GM21723 (cell line): ENCODE data around the gene TNFAIP2.
"Not testable (repeated sequence)": the region's sequence is repeated elsewhere in the genome, so short reads cannot be mapped to it uniquely, and the experiment has no call there.

Experiments
- ATAC-seq: cut with Tn5 transposase; IDR thresholded peaks from one replicate; pipeline ENCODE4 v1.9.1; 2021; ENCODE audit warnings: mild to moderate bottlenecking, moderate library complexity; ENCODE audit not compliant: unreplicated experiment

TNFAIP2 gene

DNA sequence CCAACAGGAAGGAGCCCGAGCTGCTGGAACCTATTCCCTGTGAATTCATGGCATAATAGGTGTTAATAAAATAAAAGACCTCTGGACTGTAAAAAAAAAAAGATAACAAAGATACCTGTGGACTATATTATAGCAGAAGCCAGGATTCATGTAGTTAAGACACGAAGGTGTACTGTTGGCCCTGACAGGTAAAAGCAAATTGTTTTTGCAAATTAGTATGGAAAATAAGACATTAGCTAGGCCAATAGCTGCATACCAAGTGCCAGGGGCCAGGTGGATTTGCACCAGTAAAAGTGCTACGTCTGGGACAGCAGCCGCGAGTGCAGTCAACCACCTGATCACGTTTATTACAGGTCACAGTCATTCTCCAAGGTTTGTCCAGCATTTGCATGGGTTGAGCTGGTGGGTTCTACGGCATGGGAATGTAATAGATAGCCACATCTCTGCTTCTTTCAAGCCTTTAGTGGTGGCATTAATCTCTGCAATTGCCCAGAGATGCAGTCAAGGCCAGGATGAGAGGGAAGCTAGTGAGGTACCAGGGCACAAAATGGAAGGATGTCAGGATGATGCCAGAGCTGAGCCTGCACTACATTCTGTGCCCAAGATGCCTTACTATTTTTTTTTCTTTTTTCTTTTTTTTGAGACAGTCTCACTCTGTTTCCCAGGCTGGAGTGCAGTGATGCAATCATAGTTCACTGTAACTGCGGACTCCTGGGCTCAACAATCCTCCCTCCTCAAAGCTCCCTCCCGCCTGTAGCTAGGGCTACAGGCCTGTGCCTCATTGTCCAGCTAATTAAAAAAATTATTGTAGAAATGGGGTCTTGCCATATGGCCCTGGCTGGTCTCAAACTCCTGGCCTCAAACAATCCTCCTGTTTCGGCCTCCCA is 26.3 kb downstream of the TNFAIP2 start:
- ATAC-seq: no peak

DNA sequence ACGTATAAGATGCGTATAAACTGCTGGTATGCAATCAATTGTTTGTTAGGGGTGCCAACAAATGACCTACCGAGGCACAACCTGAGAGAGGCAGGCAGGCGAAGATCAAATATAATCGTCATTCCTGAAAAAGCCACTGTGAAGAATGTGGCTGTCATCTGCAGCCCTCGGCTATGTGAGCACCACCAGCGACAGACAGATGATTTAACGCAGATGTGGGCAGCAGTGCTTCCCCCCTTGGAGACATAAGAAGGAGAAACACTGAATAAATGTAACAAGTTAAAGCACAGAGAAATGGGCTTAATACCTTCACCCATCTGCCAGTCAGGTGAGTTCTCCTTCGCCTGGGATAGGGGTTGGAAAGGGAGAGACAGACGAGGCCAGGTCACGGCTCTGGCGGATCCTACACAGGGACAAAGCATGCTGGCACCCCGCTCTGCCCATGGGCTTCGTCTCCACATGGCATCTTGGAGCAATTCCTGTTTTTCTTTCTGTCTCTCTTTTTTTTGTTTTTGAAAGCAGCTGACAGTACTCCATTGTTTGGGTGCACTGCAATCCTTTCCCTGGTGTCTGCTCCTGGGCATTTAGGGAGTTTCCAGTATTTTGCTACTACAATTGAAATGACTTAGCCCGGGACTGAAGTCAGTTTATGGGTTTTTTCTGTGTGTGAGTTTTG is 28.1 kb downstream of the TNFAIP2 start:
- ATAC-seq: no peak

DNA sequence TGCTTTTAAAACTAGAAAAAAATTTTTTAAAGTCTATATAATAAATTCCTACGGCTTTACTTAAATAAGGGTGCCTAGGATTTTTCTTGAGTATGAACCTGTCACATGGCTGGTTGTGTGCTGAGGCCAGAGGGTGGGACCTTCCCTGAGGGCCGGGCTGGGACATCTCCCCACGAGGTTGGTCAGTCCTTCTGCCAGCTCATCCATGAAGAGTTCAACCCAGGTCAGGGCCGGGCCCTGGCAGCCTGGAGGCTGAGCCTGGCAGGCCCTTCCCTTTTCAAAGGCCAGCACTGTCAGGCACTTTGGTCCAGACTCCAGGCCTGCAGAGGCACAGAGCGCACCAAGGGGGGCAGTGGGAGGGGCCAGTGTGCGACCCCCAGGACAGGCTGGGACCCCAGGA is 31.7 kb downstream of the TNFAIP2 start:
- ATAC-seq: no peak

DNA sequence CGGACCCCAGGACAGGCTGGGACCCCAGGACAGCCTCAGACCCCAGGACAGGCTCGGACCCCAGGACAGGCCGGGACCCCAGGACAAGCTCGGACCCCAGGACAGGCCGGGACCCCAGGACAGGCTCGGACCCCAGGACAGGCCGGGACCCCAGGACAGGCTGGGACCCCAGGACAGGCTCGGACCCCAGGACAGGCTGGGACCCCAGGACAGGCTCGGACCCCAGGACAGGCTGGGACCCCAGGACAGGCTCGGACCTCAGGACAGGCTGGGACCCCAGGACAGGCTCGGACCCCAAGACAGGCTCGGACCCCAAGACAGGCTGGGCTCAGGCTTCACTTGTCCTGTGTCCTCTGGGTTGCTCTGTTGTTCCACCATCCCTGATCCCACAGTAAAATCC is 32.2 kb downstream of the TNFAIP2 start:
- not testable (repeated sequence) for ATAC-seq

DNA sequence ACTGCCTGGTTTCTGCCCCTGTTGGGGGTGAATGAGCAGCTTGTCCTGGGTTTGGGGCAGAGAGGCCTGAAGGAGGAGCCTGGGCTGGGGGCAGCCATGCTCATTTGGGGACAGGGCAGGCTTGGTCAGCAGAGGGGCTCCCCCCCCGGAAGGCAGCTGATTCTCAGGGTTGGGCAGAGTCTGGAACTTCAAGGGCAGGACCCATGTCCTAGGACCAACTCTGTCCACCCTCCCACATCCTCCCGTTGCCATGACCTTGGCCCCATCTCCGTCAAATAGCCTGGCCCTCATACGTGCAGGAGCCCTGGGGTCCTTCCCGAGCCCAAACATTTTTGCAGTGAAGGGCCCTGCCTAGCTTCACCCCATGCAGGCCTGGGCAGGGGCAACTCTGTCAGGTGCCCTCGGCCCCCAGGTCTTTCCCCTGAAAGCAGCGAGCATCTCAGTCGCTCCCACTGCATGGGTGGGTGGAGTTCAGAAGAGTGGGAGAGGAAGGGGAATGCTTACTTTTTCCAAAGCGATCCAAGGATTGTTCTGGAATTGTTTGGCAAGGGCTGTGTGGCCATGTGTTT is 32.6 kb downstream of the TNFAIP2 start:
- ATAC-seq: no peak

DNA sequence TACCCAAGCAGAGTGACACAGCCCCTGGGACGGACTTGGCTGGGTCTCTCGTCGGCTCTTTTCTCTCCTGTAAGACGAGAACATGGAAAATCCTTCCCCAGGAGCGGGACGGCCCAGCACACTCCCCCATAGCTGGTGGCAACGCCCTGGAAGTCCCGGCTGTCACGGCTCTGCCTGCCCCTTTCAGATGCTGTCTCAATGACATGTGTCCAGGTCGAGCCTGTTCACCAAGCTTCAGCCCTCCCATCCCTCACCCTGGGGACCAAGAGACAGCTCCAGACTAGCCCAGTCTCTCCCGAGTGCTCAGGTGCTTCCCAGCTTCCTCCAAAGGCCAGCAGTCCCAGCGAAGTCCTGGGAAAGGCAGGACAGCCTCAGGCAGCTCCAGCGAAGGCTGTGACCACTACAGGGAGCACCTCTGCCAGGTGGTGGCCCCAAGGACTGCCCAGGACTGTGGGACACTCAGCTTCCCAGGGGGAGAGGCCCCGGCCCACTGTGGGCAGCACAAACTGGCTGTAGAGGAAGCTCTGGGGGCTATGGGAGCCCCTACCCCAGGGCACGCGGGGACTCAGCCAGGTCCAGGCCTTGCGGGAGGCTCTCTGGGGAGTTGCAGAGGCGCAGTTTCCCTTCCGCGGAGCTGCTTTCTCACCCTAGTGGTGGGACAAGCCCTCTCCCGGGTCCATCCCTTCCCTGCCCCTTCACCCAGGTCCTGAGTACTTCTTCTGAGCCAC is 33.6 kb downstream of the TNFAIP2 start:
- no peak for ATAC-seq

DNA sequence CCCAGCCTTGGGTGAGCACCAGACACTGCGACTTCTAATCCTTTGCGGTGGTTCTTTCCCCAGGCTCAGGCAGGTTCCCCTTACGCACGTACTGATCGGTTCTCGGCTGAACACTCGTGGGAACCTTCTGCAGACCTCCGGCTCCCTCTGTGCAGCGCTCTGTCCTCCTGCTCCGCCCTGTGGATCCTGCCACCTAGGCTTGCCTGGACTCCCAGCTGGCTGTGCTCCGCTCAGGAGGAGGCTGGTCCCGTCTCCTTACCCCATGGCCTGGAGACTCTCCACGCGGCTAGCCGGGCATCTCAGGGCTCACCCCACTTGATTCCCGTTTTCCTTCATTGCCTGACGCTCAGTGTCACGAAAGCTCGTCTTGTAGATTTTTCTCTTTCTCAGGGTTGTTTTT is 34.7 kb downstream of the TNFAIP2 start:
- no peak for ATAC-seq

DNA sequence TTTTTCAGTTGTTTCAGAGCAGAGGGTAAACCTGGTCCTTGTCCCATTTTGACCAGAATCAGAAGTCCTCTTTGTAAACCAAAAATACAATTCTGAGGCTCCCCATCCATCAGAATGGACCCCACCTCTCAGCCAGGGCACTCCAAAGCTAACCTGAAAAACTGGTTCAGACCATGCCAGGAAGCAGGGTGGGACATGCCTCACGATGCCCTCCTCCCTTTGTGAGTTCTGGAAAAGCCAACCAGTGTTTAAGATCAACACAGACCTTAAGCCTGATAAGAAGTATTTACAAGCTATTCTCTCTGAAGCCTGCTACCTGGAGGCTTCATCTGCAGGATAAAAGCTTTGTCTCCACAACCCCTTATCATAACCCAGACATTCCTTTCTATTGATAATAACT is 35.4 kb downstream of the TNFAIP2 start:
- no peak for ATAC-seq

DNA sequence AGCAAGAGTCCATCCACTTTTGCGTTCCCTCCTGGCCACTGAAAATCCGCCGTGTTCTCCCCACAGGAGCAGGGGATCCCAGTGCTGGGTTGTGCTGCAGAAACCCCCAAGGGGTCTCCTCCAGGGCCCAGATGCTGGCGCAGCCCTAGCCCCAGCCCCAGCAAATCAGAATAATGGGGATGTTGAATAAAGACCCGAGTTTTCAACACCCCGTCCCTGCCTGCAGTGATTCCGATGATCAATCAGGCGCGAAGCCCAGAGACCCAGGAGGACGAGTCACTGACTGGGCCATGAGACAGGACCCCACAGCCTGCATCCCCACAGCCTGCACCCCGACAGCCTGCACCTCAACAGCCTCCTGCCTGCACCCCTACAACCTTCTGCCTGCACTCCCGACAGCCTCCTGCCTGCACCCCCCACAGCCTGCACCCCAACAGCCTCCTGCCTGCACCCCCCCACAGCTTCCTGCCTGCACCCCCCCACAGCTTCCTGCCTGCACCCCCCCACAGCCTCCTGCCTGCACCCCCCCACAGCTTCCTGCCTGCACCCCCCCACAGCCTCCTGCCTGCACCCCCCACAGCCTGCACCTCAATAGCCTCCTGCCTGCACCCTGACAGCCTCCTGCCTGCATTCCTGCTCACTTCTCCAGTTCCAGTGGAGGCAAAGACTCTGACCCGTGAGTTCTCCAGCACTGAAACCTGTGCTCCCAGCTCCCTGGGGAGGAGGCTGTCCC is 37.2 kb downstream of the TNFAIP2 start:
- no peak for ATAC-seq

DNA sequence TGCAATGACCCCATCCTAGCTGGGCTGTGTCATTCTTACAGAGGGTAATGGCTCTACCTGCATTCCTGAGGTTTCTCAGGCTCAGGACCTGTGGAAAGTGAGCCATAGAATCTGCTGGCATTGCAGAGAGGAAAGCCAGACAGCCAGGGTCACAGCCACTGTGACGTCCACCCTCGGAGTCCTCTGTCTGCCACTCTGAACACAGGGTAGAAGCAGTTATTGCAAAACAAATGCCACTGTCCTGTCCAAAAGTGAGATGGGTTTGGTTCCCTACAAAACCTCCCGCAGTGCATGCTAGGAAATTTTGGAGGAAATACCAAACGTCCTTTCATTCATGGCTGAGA is 37.8 kb downstream of the TNFAIP2 start:
- no peak for ATAC-seq

DNA sequence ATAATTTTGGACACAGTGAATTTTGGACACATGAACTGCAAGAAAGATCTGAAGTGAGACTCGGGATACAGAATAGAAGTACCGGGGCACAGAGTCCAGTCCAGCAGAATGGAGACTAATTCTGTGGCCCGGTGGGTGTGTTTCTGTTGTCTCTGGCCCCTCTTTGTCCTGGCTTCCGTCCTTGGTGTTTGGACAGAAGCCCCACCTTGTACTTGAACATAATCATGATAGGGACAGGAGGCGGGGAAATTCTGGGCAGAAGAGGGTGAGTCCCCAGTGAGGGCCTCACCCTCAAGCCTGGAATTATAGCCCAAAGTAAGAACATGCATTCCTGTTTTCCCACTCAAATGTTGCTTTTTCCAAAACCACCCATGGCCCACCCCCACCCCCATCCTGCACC is 39.9 kb downstream of the TNFAIP2 start:
- no peak for ATAC-seq

DNA sequence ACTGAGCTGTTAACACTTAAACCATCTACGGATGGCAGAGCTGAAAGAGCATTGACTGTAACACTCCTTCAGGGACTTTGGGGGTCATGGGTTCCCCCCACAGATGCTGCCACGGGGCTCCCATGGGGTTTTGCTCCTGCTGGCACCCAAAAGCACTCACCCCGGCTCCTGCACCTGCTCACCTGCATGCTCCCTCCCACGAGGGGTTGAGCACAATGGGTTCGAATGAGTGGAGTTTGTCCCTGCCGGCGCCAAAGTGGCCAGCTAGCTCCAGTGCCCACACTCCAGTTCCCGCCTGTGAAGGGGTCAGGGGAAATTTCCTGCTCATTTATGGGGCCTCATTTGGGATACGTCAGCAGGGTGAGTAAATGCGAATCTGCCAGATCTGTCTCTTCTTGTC is 40.7 kb downstream of the TNFAIP2 start:
- no peak for ATAC-seq

DNA sequence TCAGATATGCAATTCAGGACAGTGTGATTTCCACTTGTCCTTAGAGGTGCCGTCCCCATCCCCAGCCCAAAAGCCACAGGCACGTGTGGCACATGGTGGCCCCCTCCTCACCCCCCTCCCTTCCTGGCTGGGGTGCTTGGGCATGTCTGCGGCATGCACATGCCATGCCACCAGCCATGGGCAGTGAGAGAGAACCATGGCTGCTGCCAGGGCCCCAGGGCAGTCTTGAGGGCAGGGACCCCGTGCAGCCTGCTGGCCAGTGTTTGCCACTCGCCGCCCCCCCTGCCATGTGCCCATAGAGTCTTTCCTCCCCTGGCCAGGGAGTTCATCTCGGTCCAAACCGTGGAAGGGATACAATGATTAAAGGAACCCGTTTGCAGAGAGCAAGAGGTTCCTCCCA is 41.5 kb downstream of the TNFAIP2 start:
- ATAC-seq: no peak

DNA sequence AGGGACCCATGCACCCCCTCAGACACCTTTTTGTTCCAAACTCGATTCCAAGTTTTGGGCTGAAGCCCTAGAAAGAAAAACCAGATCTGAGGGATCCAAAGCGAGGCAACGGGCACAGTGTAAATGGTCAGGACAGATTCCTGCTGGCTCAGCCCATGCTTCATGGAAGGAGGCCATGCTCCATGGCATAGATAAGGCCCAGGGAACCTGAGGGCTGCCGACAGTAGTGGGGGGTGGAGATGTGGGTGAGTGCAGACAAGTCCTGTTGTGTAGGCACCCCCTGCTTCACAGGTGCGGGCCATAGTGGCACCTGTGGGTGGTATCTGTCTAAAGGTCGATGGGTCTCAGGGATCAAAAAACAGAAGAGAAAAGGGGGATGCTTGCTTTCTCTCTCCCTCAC is 42.1 kb downstream of the TNFAIP2 start:
- no peak for ATAC-seq

DNA sequence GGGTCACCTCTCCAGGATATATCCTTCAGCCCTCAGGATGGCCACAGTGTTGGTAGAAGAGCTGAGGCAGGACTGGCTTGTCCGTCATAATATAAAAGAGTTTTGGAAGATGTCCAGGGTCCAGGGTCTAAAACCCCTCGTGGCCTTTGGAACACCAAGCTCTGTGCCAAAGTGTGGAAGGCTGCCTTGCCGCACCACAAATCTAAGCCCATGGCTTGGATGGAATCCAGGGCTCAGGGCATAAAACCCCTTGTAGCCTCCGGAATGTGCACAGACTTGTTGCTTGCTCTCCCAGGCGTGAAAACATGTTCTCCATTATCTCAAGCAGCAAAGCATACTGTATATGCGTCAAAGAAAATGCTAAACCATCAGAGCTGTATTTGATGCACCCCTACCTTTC is 46.7 kb downstream of the TNFAIP2 start:
- no peak for ATAC-seq

DNA sequence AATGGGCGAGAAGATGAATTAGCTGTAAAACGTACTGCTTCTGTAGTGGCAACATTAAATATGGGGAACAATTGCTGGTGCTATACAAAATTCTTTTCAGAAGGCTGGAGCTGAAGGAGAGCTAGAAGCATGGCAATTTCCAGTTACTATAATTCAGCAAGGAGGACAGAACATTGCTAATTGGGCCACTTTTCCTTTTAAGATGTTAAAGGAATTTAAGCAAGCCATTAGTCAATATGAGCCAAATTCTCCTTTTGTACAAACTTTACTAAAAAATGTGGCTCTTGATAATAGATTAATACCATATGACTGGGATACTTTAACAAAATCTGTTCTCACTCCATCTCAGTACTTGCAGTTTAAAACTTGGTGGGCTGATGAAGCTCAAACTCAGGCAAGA is 47.9 kb downstream of the TNFAIP2 start:
- not testable (repeated sequence) for ATAC-seq

DNA sequence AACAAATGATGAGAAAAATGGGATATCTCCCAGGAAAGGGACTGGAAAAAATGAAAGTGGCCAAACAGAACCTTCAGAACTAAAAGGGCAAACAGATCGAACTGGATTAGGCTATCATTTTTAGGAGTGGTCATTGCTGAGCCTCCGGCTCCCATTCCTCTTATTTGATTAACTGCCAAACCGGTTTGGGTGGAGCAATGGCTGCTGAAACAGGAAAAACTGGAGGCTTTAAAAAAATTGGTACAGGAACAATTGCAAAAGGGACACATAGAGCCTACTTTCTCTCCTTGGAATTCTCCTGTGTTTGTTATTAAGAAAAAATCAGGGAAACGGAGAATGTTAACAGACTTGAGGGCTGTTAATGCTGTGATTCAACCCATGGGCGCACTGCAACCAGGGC is 49.7 kb downstream of the TNFAIP2 start:
- no peak for ATAC-seq

DNA sequence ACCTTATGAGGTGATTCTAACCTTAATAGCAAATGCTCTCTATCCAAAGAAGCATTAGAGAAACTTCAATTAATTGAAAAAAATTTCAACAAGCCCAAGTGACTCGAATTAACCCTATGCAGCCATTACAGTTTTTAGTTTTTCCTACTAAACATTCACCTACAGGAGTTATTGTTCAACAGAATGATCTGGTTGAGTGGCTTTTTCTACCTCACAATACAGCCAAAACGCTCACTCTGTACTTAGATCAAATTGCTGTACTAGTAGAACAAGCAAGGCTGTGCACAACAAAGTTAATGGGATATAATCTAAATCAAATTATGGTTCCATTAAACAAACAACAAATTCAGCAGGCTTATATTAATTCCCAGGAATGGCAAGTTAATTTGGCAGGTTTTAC is 50.6 kb downstream of the TNFAIP2 start:
- not testable (repeated sequence) for ATAC-seq

DNA sequence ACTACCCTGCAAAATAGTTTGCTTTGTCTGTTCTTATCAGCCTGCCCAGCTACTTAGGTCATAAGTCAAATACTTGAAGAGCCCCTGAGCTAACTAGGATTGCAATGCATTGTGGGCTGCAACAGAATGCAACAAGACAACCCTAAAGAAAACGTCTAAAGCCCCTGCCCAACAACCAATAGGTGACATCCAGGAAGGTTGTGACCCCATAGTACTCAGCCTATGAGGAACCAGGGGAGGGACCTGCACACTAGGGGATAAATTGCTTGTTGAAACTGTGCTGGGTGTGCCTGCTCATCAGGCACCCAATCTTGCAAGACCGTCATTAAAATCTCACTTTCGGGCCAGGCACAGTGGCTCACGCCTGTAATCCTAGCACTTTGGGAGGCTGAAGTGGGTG is 52.9 kb downstream of the TNFAIP2 start:
- ATAC-seq: not testable (repeated sequence)

DNA sequence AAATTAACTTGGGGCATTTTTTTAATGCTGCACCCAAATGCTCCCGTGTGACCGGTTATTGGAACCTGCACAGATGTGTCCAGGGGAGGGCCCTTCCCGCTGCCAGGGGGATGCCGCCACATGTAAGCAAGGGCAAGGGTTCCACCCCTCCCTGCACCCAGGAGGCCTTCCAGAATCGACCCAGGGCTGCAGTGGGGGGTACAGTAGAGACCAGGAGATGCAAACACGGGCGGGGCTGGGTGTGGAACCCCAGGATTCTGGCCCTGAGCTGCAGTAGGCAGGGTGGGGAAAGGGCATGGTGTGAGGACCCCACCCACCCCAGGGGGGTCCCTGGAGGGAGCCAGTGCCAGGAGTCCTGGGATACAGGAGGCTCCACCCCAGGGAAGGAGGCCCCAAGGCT is 54.1 kb downstream of the TNFAIP2 start:
- no peak for ATAC-seq

DNA sequence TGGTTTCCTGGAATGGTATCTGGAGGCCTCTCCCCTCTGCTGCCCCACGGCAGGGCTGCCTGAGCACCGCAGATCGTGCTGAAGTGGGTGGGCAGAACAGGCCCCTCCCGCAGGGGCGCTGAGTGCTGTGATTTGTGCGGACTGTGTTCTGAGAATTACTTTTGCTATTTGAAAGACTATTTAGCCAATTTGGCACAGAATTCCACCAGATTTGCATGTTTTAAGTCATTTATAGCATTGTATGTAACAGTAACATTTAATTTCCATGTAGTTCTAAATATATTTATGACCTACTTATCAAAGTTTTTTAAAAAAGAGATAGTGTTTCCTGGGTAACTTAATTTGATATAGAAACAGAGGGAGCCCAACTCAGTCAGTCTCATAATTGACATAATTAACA is 55.3 kb downstream of the TNFAIP2 start:
- ATAC-seq: no peak
